ENCODE data around the gene MFSD8.

MFSD8 gene

DNA sequence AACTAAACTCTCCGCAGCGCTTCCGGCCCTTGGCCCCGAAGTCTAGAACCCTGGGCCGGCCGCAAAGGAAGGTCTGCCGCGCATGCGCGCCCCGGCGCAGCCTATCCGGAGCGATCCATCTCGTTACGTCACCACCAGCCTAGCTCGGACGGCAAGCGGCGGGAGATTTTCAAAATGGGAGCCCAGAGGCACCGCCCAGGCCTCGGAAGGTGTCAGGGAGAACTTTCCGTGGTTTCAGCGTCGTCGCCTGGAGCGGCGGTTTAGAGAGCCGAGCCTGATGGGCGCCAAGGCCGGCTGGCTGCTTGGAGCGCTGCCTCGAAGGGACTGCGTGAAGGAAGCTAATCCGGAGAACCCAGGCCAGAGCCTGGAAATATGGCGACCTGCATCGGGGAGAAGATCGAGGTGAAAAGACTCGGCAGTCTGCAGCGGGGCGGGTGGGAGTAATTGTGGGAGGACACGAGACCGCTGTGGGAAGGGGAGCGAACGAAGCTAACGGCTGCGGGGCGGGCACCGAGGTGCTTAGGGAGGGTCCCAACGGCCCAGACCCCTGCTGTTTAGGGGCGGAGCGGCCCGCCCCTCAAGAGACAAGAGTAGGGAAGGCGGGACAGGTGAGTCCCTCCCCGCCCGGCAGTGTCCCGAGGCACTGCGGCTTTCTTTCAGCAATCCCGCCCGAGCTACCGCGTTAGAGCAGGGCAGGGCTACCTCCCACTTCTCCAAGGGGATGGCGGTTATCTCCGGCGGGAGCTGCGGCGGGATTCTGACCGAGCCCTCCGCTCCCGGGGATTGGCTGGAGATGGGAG is 84.0 kb downstream of the MFSD8 start, which contains the start of gene PLK4 (continued):
- TF ChIP-seq ZNF132 (tag by site-specific recombination; IDR thresholded peaks at IDR 0.05; ENCODE audit: borderline replicate concordance): no peak
- TF ChIP-seq ZNF747 (tag by site-specific recombination; IDR thresholded peaks at IDR 0.05): no peak
- TF ChIP-seq ZNF391 (tag by site-specific recombination; IDR thresholded peaks at IDR 0.05; ENCODE audit: borderline replicate concordance, low read depth): peak; percentile 22; the same call in 1 of the 2 replicates
- TF ChIP-seq ZNF473 (tag by site-specific recombination; IDR thresholded peaks at IDR 0.05): no peak
- peak; percentile 60; the same call in 1 of the 2 replicates for TF ChIP-seq ZSCAN23 (tag by site-specific recombination; IDR thresholded peaks at IDR 0.05)

DNA sequence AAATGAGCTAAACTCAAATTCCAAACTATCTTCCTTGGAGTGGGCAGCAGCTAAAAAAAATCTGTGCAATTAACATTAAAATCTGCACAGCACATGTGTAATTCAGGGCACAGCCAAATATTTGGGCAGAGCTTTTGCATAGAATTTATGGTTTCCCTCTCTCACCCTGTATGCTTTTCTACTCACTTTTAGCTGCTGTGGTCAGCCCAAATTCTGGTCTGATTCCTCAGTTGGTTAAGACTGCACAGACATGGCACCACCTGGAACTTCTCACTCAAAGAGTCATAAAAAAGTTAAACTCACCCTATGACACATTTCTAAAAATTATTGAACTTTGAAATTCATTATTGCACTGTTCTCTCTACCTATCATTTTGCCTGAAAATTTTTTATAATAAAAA is 89.2 kb downstream of the MFSD8 start:
- no peaks in the 10 kb centered on the region for H3K9me3 ChIP-seq (ENCODE audit: control insufficient read depth, insufficient read depth, low read depth, low read length)
- H3K36me3 ChIP-seq (ENCODE audit: control insufficient read depth in 2 of 2, insufficient read depth in 1 of 2, low read length in 2 of 2): peaks cover 0 to 2% of the 10 kb centered on the region in 2 experiments; a peak in 1 of 3 replicates
- TF ChIP-seq ZNF138 (tag by site-specific recombination; IDR thresholded peaks at IDR 0.05; ENCODE audit: borderline replicate concordance): no peak
- H3K27ac ChIP-seq (ENCODE audit: extremely low read depth, low read depth, low read length): no peak overlapping the region
- H3K4me1 ChIP-seq (ENCODE audit: control insufficient read depth, insufficient read depth, low read length): no peaks in the 10 kb centered on the region; the same call in 1 of the 2 replicates
- H3K4me3 ChIP-seq (ENCODE audit: low read depth, low read length): no peak overlapping the region
- CTCF ChIA-PET: no interaction called here
- POLR2A ChIA-PET: no interaction called here

DNA sequence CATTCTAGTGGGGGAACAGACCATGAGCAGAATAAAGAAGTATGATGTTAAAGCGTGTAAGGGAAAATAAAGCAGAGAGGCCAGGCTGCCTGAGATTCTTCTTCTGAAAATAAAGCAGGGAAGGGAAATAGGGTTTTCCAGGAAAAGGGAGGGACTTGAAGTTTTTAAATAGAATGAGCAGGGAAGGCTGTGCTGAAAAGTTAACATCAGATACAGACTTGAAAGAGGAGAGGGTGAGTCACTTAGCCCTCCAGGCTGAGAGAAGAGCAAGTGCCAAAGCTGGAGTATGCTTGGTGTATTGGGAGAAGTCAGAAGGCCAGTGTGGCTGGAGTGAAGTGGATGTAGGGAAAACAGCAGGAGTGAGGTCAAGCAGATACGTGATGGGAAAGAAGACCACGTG is 94.3 kb downstream of the MFSD8 start:
- Histone ChIP-seq H3K27ac (ENCODE audit: extremely low read depth, low read depth, low read length) (no peak overlapping the region), H3K9me3 (ENCODE audit: control insufficient read depth, insufficient read depth, low read depth, low read length) (no peaks in the 10 kb centered on the region), H3K36me3 (ENCODE audit: control insufficient read depth in 2 of 2, insufficient read depth in 1 of 2, low read length in 2 of 2) (peaks cover 0 to under 1% of the 10 kb centered on the region in 2 experiments; a peak in 1 of 3 replicates), H3K4me3 (ENCODE audit: low read depth, low read length) (no peak overlapping the region), H3K4me1 (ENCODE audit: control insufficient read depth, insufficient read depth, low read length) (no peaks in the 10 kb centered on the region)
- CTCF ChIA-PET: interaction anchor here (0.8 kb wide), 1 partner anchor 24 kb away, joined by 5 read pairs; no protein-coding TSS in a partner anchor
- POLR2A ChIA-PET: no interaction called here
- TF ChIP-seq FEZF1 (tag by site-specific recombination; IDR thresholded peaks at IDR 0.05): peak; percentile 66
- 0 out of 2 replicates have a peak, but pooled peaks have one; percentile 33 for TF ChIP-seq ZNF600 (tag by site-specific recombination; IDR thresholded peaks at IDR 0.05)
- TF ChIP-seq SCRT2 (tag by site-specific recombination; IDR thresholded peaks at IDR 0.05): no peak
- no peak for TF ChIP-seq ZNF610 (tag by site-specific recombination; IDR thresholded peaks at IDR 0.05; ENCODE audit: borderline replicate concordance)
- peak; percentile 42 for TF ChIP-seq PRDM1 (tag by site-specific recombination; IDR thresholded peaks at IDR 0.05)
- no peak for TF ChIP-seq ZNF221 (tag by site-specific recombination; IDR thresholded peaks at IDR 0.05; ENCODE audit: borderline replicate concordance)

DNA sequence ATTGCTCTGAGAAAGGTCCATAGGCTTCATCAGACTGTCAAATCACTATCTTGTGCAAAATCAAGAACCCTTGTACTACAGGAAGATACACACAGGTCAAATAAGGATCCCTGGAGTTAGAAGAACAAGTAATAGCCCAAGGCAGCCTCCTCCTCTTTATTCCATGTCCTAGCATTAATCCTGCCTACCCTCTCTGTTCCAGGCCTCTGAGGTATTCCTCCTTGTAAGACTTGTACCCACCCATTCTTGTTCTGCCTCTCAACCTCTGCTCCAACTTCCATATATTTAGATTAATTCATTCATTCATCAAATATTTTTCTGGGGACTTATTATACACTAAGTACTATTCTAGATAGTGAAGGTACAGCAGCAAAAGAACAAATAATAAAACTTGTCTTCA is 94.7 kb downstream of the MFSD8 start:
- Histone ChIP-seq H3K27ac (ENCODE audit: extremely low read depth, low read depth, low read length) (no peak overlapping the region), H3K36me3 (ENCODE audit: control insufficient read depth in 2 of 2, insufficient read depth in 1 of 2, low read length in 2 of 2) (no peaks in the 10 kb centered on the region), H3K9me3 (ENCODE audit: control insufficient read depth, insufficient read depth, low read depth, low read length) (no peaks in the 10 kb centered on the region), H3K4me1 (ENCODE audit: control insufficient read depth, insufficient read depth, low read length) (no peaks in the 10 kb centered on the region), H3K4me3 (ENCODE audit: low read depth, low read length) (no peak overlapping the region)
- CTCF ChIA-PET: interaction anchor here (0.8 to 1.0 kb wide), 2 partner anchors 11 to 23 kb away, joined by 3 to 5 read pairs; partner anchors contain the start of gene PLK4
- POLR2A ChIA-PET: no interaction called here
- no peak for TF ChIP-seq ZSCAN23 (tag by site-specific recombination; IDR thresholded peaks at IDR 0.05)
- TF ChIP-seq, protein P1, sequence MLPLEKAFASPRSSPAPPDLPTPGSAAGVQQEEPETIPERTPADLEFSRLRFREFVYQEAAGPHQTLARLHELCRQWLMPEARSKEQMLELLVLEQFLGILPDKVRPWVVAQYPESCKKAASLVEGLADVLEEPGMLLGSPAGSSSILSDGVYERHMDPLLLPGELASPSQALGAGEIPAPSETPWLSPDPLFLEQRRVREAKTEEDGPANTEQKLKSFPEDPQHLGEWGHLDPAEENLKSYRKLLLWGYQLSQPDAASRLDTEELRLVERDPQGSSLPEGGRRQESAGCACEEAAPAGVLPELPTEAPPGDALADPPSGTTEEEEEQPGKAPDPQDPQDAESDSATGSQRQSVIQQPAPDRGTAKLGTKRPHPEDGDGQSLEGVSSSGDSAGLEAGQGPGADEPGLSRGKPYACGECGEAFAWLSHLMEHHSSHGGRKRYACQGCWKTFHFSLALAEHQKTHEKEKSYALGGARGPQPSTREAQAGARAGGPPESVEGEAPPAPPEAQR (tag by site-specific recombination; IDR thresholded peaks at IDR 0.05): no peak
- TF ChIP-seq ZNF433 (tag by site-specific recombination; IDR thresholded peaks at IDR 0.05; ENCODE audit: low read depth): no peak
- TF ChIP-seq, protein P2, sequence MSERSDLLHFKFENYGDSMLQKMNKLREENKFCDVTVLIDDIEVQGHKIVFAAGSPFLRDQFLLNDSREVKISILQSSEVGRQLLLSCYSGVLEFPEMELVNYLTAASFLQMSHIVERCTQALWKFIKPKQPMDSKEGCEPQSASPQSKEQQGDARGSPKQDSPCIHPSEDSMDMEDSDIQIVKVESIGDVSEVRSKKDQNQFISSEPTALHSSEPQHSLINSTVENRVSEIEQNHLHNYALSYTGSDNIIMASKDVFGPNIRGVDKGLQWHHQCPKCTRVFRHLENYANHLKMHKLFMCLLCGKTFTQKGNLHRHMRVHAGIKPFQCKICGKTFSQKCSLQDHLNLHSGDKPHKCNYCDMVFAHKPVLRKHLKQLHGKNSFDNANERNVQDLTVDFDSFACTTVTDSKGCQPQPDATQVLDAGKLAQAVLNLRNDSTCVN (tag by site-specific recombination; optimal IDR thresholded peaks at IDR 0.05): no peak

Data from HEK293 (cell line).